ENCODE data around the gene RANBP3L.

DNA sequence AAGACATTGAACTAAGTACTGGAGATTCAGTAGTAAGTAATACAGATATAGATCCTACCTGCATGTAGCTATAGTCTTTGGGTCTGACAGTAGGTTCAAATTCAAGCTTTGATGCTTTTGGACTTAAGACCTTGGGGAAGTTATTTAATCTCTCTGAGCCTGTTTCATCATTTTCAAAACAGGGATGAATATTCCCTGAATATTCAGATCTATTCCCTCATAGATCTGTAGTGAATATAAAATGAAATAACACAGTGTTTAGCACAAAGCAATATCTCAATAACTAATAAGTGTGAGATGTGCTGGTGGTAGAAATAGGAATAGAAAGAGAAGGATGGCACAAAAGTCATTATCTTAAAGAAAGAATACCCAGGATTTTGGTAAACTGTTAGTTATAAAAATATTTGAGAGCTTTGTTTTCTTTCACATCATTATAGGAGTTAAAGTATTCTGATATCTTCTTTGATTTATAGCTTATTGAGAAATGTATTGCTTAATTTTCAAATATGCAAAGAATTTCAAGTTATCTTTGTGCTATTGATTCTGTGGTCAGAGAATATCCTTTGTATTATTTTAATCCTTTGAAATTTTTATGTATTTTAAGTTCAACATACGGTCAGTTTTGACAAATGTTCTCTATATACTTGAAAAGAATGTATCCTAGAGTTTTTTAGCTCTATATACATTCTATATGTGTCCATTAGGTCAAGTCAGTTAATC, 11.4 kb upstream of the RANBP3L start:
- TF ChIP-seq POLR2AphosphoS5 (IDR thresholded peaks at IDR 0.05; ENCODE audit: low read depth, low read length): no peak
- no peak for TF ChIP-seq SIN3A (IDR thresholded peaks at IDR 0.05; ENCODE audit: borderline replicate concordance, insufficient read depth, low read length)
- TF ChIP-seq TAF1 (IDR thresholded peaks at IDR 0.05; ENCODE audit: borderline replicate concordance, insufficient read depth, low read length): no peak
- TF ChIP-seq, protein P1, sequence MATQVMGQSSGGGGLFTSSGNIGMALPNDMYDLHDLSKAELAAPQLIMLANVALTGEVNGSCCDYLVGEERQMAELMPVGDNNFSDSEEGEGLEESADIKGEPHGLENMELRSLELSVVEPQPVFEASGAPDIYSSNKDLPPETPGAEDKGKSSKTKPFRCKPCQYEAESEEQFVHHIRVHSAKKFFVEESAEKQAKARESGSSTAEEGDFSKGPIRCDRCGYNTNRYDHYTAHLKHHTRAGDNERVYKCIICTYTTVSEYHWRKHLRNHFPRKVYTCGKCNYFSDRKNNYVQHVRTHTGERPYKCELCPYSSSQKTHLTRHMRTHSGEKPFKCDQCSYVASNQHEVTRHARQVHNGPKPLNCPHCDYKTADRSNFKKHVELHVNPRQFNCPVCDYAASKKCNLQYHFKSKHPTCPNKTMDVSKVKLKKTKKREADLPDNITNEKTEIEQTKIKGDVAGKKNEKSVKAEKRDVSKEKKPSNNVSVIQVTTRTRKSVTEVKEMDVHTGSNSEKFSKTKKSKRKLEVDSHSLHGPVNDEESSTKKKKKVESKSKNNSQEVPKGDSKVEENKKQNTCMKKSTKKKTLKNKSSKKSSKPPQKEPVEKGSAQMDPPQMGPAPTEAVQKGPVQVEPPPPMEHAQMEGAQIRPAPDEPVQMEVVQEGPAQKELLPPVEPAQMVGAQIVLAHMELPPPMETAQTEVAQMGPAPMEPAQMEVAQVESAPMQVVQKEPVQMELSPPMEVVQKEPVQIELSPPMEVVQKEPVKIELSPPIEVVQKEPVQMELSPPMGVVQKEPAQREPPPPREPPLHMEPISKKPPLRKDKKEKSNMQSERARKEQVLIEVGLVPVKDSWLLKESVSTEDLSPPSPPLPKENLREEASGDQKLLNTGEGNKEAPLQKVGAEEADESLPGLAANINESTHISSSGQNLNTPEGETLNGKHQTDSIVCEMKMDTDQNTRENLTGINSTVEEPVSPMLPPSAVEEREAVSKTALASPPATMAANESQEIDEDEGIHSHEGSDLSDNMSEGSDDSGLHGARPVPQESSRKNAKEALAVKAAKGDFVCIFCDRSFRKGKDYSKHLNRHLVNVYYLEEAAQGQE (IDR thresholded peaks at IDR 0.05; ENCODE audit: insufficient read depth in 1 of 2, low read depth in 2 of 2, low read length in 2 of 2): no peak

Data from PFSK-1 (cell line).